Mesothelial cell of epicardium (in vitro differentiated cells): ENCODE results near the gene SMOC2. TPM values are rescaled to one million over a fixed set of nuclear protein-coding genes. Genes with fewer than 3 reads are reported as not detected.

Experiments
- DNase-seq, 2 experiments: peaks; one replicate each; pipeline ENCODE4 v3.0.0; 2021; ENCODE audit warnings: low spot score in 2 of 2; ENCODE audit not compliant: unreplicated experiment in 2 of 2
- H3K27ac Mint-ChIP-seq: 2 replicates; pipeline ENCODE4 v1.8.0; 2021; ENCODE audit warnings: mixed read lengths
- H3K27me3 Mint-ChIP-seq: 2 replicates; pipeline ENCODE4 v1.8.0; 2021; ENCODE audit warnings: low read depth, mixed read lengths
- H3K36me3 Mint-ChIP-seq: 2 replicates; pipeline ENCODE4 v1.8.0; 2021; ENCODE audit warnings: mixed read lengths
- H3K4me1 Mint-ChIP-seq: 2 replicates; pipeline ENCODE4 v1.8.0; 2021; ENCODE audit warnings: mixed read lengths
- H3K4me3 Mint-ChIP-seq: 2 replicates; pipeline ENCODE4 v1.8.0; 2021; ENCODE audit warnings: mild to moderate bottlenecking, moderate library complexity, mixed read lengths
- H3K9me3 Mint-ChIP-seq: 2 replicates; pipeline ENCODE4 v1.8.0; 2021; ENCODE audit warnings: mixed read lengths
- total RNA-seq: library from RNA; stranded (reverse); gene quantifications from 3 replicates; pipeline ENCODE4 v1.2.1, GENCODE V29; 2021
- TF ChIP-seq, protein P1 (sequence below): fragments of 200-600 bp; sonication (generic); IDR thresholded peaks from one replicate; pipeline ENCODE4 v1.5.0; 2021; ENCODE audit warnings: antibody characterized with exemption; ENCODE audit not compliant: unreplicated experiment

SMOC2 gene
- total RNA-seq, 1 donor from 2014 or later, result 4.4 TPM

- Mint-ChIP-seq H3K4me1 (peaks cover 26% of the 10 kb centered on the region), H3K27me3 (no peaks in the 10 kb centered on the region), H3K9me3 (peaks cover 4% of the 10 kb centered on the region), H3K36me3 (no peaks in the 10 kb centered on the region), H3K27ac (no peak overlapping the region), H3K4me3 (no peak overlapping the region)
- TF ChIP-seq, protein P1, sequence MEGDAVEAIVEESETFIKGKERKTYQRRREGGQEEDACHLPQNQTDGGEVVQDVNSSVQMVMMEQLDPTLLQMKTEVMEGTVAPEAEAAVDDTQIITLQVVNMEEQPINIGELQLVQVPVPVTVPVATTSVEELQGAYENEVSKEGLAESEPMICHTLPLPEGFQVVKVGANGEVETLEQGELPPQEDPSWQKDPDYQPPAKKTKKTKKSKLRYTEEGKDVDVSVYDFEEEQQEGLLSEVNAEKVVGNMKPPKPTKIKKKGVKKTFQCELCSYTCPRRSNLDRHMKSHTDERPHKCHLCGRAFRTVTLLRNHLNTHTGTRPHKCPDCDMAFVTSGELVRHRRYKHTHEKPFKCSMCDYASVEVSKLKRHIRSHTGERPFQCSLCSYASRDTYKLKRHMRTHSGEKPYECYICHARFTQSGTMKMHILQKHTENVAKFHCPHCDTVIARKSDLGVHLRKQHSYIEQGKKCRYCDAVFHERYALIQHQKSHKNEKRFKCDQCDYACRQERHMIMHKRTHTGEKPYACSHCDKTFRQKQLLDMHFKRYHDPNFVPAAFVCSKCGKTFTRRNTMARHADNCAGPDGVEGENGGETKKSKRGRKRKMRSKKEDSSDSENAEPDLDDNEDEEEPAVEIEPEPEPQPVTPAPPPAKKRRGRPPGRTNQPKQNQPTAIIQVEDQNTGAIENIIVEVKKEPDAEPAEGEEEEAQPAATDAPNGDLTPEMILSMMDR, result no peak
- DNase-seq, result no peak
Measured at GRCh38 chr6:168456907-168457652, 16.1 kb downstream of the SMOC2 start.

DNA sequence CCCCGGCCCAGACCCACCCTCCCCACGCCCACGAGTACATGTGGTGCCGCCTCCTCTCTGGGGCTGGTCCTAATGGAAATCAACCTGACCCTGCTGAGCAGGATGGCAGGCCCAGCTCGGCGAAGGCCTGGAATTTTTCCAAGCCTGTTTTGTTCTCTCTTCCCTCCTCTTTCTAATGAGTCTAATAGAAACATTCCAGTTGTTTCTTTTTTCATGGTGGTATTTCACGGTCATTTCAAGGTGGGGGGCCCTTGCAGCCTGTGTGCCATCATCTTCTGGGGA is 16.6 kb downstream of the SMOC2 start:
- Mint-ChIP-seq H3K27ac (peak overlapping the region; percentile 79), H3K4me1 (peaks cover 21% of the 10 kb centered on the region), H3K9me3 (peaks cover 4% of the 10 kb centered on the region), H3K27me3 (no peaks in the 10 kb centered on the region), H3K4me3 (no peak overlapping the region), H3K36me3 (no peaks in the 10 kb centered on the region)
- DNase-seq, result no peak
- TF ChIP-seq, protein P1, result no peak

GRCh38 chr6:168458101-168458500 is 17.1 kb downstream of the SMOC2 start:
- peaks cover 4% of the 10 kb centered on the region for H3K9me3 Mint-ChIP-seq
- no peaks in the 10 kb centered on the region for H3K27me3 Mint-ChIP-seq
- H3K36me3 Mint-ChIP-seq, result no peaks in the 10 kb centered on the region
- DNase-seq, result no peak
- H3K4me3 Mint-ChIP-seq, result no peak overlapping the region
- TF ChIP-seq, protein P1, result no peak
- no peak overlapping the region for H3K27ac Mint-ChIP-seq
- peaks cover 16% of the 10 kb centered on the region for H3K4me1 Mint-ChIP-seq

DNA sequence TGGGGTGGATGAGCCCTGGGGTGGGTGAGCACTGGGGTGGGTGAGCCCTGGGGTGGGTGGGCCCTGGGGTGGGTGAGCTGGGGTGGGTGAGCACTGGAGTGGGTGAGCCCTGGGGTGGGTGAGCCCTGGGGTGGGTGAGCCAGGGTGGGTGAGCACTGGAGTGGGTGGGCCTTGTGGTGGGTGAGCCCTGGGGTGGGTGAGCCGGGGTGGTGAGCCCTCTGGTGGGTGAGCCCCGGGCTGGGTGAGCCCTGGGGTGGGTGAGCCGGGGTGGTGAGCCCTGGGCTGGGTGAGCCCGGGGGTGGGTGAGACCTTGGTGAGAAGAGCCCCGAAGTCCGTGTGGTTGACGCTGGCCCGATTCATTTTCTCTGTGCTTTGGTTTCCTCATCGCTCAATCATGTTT is 18.6 kb downstream of the SMOC2 start:
- Mint-ChIP-seq H3K27me3 (no peaks in the 10 kb centered on the region), H3K9me3 (peaks cover 4% of the 10 kb centered on the region), H3K36me3 (no peaks in the 10 kb centered on the region), H3K4me1 (peaks cover 7% of the 10 kb centered on the region), H3K4me3 (no peak overlapping the region), H3K27ac (no peak overlapping the region)
- no peak for DNase-seq
- TF ChIP-seq, protein P1, result no peak

- TF ChIP-seq, protein P1, result no peak
- H3K9me3 Mint-ChIP-seq, result peaks cover 4% of the 10 kb centered on the region
- H3K27ac Mint-ChIP-seq, result no peak overlapping the region
Measured at GRCh38 chr6:168462289-168462853, 21.4 kb downstream of the SMOC2 start.

More at GRCh38 chr6:168462289-168462853, 21.4 kb downstream of the SMOC2 start:
- no peak overlapping the region for H3K4me3 Mint-ChIP-seq
- no peak for DNase-seq
- no peaks in the 10 kb centered on the region for H3K36me3 Mint-ChIP-seq
- peaks cover 10% of the 10 kb centered on the region for H3K4me1 Mint-ChIP-seq
- peaks cover 5% of the 10 kb centered on the region for H3K27me3 Mint-ChIP-seq
